ENCODE measurements around the gene CDH16.

Gene CDH16

GRCh38 chr16:66859397-66860068 is 59.2 kb downstream of the CDH16 start:
- no peak for DNase-seq

DNA sequence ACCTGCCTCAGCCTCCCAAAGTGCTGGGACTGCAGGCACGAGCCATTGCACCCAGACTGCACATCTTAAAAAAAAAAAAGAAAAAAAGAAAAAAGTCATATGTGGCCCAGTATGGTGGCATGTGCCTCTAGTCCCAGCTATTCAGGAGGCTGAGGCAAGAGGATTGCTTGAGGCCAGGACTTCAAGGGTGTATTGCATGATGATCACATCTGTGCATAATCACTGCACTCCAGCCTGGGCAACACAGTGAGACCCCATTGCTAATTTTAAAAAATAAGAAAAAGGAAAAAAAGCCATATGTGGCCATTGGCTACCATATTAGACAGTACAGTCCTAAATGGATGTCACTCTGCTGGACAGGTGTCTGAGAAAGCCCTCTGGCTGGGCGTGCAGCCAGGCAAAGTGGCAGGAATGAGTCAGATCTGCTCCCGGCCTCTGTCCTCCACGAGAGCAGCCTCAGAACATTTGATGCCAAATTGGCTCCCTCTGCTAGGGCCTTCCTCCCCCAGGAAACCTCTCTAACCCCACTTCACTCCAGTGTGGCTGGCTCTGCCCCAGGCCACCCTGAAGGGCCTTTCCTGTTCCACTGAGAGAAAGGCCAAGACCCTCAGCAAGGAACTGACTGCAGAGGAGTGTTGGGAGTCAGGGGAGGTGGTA is 59.8 kb downstream of the CDH16 start:
- no peak for DNase-seq
